HCT116 (cell line): ENCODE results near the gene MRPS27. TPM values are rescaled to one million over a fixed set of nuclear protein-coding genes. Genes with fewer than 3 reads are reported as not detected.

Experiments used
- ATAC-seq: fragments of 200-7000 bp; cut with Tn5 transposase; 2 replicates; pipeline ENCODE4 v1.9.1; 2020; ENCODE audit warnings: mild to moderate bottlenecking, moderate library complexity
- BruUV-seq: library from RNA; stranded (reverse); fragments of 400-500 nt; replicated peaks from 2 replicates; lab custom pipeline; 2021; lab: Mats Ljungman, UMichigan
- CTCF ChIA-PET: fragments of 300-600 bp; sonication (Branson Sonifier 250); formaldehyde crosslinking; loops from one replicate; lab custom pipeline; 2021; ENCODE audit warnings: antibody characterized with exemption; lab: Charles Lee
- POLR2A ChIA-PET: fragments of 300-600, 350-600 bp; sonication (Branson Sonifier 250); formaldehyde crosslinking; loops from one replicate; lab custom pipeline; 2021; ENCODE audit warnings: antibody characterized with exemption; lab: Charles Lee
- RAD21 ChIA-PET, 2 experiments: fragments of 300-600 bp; sonication (Branson Sonifier 250); formaldehyde crosslinking; loops; one replicate each; lab custom pipeline; 2023; ENCODE audit warnings: low total read pairs in 2 of 2; ENCODE audit not compliant: uncharacterized antibody in 2 of 2, unreplicated experiment in 2 of 2, low non-redundant PET in 1 of 2; lab: Charles Lee
- DNase-seq: peaks from one replicate; pipeline ENCODE4 v3.0.0-alpha.2; 2010; ENCODE audit warnings: low read depth, low spot score
- H2AFZ ChIP-seq: fragments of 200-600 bp; shearing (Covaris generic), sonication (generic); 2 replicates; pipeline ENCODE4 v1.6.1; 2017; ENCODE audit warnings: low read depth, mixed run types, mixed read lengths, antibody characterized with exemption, low read length; ENCODE audit not compliant: poor library complexity, severe bottlenecking
- H3K27ac ChIP-seq: 2 replicates; pipeline ENCODE4 v1.5.1; 2012; ENCODE audit warnings: low read depth, low read length
- H3K27me3 ChIP-seq: fragments of 200-600 bp; sonication (generic); 2 replicates; pipeline ENCODE4 v1.6.1; 2016; ENCODE audit warnings: mixed run types, low read length, mixed read lengths; ENCODE audit not compliant: insufficient read depth
- H3K36me3 ChIP-seq, 2 experiments: fragments of 200-500 bp in 1 of 2; fragments of 200-600 bp in 1 of 2; sonication (Bioruptor generic) in 1 of 2; sonication (generic) in 1 of 2; 2 replicates each; pipeline versions ENCODE4 v1.5.1 to v1.6.1; 2014 to 2016; ENCODE audit warnings: low read length in 2 of 2, inconsistent platforms in 1 of 2, mixed read lengths in 1 of 2, mixed run types in 1 of 2; ENCODE audit not compliant: insufficient read depth in 2 of 2, control insufficient read depth in 1 of 2
- H3K4me1 ChIP-seq, 2 experiments: fragments of 200-600 bp in 1 of 2; sonication (generic) in 1 of 2; 2 replicates each; pipeline versions ENCODE4 v1.5.1 to v1.6.1; 2012 to 2017; ENCODE audit warnings: low read length in 2 of 2, inconsistent platforms in 1 of 2, mild to moderate bottlenecking in 1 of 2, mixed read lengths in 1 of 2, mixed run types in 1 of 2, moderate library complexity in 1 of 2; ENCODE audit not compliant: insufficient read depth in 2 of 2, control insufficient read depth in 1 of 2
- H3K4me2 ChIP-seq: fragments of 200-600 bp; sonication (generic); 2 replicates; pipeline ENCODE4 v1.6.1; 2017; ENCODE audit warnings: mixed run types, low read length, mixed read lengths
- H3K4me3 ChIP-seq, 2 experiments: fragments of 200-600 bp in 1 of 2; sonication (generic) in 1 of 2; replicated peaks in 1 of 2; 2 replicates each; pipeline ENCODE4 v1.5.1; 2011 to 2016; ENCODE audit warnings: low read length in 2 of 2, control low read depth in 1 of 2, low read depth in 1 of 2, mild to moderate bottlenecking in 1 of 2, mixed read lengths in 1 of 2, mixed run types in 1 of 2
- H3K79me2 ChIP-seq: fragments of 200-600 bp; sonication (generic); 2 replicates; pipeline ENCODE4 v1.6.1; 2017; ENCODE audit warnings: mild to moderate bottlenecking, mixed run types, low read length, moderate library complexity, mixed read lengths; ENCODE audit not compliant: insufficient read depth
- H3K9ac ChIP-seq: fragments of 200-600 bp; sonication (generic); 2 replicates; pipeline ENCODE4 v1.6.1; 2016; ENCODE audit warnings: low read length, mixed read lengths
- H3K9me2 ChIP-seq: fragments of 200-600 bp; sonication (generic), shearing (Covaris generic); 2 replicates; pipeline ENCODE4 v1.6.1; 2017; ENCODE audit warnings: mixed run types, mild to moderate bottlenecking, moderate library complexity; ENCODE audit not compliant: insufficient read depth
- H3K9me3 ChIP-seq, 2 experiments: fragments of 200-500 bp in 1 of 2; fragments of 200-600 bp in 1 of 2; sonication (Bioruptor generic) in 1 of 2; sonication (generic) in 1 of 2; 2 replicates each; pipeline ENCODE4 v1.6.1; 2014 to 2017; ENCODE audit warnings: low read length in 2 of 2, mixed read lengths in 2 of 2, inconsistent platforms in 1 of 2, low read depth in 1 of 2, mild to moderate bottlenecking in 1 of 2, mixed run types in 1 of 2, moderate library complexity in 1 of 2; ENCODE audit not compliant: control insufficient read depth in 1 of 2, insufficient read depth in 1 of 2
- H4K20me1 ChIP-seq: fragments of 200-600 bp; sonication (generic), shearing (Covaris generic); 2 replicates; pipeline ENCODE4 v1.6.1; 2017; ENCODE audit warnings: mixed run types, mild to moderate bottlenecking, moderate library complexity; ENCODE audit not compliant: insufficient read depth
- CEBPB ChIP-seq: IDR thresholded peaks from 2 replicates; pipeline ENCODE4 v1.6.1; 2012; ENCODE audit warnings: low read depth
- EGR1 ChIP-seq: IDR thresholded peaks from 2 replicates; pipeline ENCODE4 v1.6.1; 2012; ENCODE audit warnings: low read depth
- ELF1 ChIP-seq: IDR thresholded peaks from 2 replicates; pipeline ENCODE4 v1.6.1; 2012; ENCODE audit warnings: low read depth, borderline replicate concordance
- EZH2 ChIP-seq: fragments of 200-600 bp; sonication (generic); IDR thresholded peaks from 2 replicates; pipeline ENCODE4 v1.6.1; 2017; ENCODE audit warnings: antibody characterized with exemption, mixed run types
- POLR2A ChIP-seq: IDR thresholded peaks from 2 replicates; pipeline ENCODE4 v1.7.0; 2011; ENCODE audit warnings: borderline replicate concordance; ENCODE audit not compliant: insufficient read depth, insufficient read length; ENCODE audit errors: extremely low read depth
- SP1 ChIP-seq: IDR thresholded peaks from 2 replicates; pipeline ENCODE4 v1.6.1; 2012; ENCODE audit warnings: low read depth
- SRF ChIP-seq: IDR thresholded peaks from 2 replicates; pipeline ENCODE4 v1.6.1; 2012; ENCODE audit warnings: low read depth
- YY1 ChIP-seq: IDR thresholded peaks from 2 replicates; pipeline ENCODE4 v1.6.1; 2011; ENCODE audit warnings: low read length, low read depth, moderate library complexity, mild to moderate bottlenecking; ENCODE audit not compliant: insufficient replicate concordance; ENCODE audit errors: extremely low read depth
- ZFX ChIP-seq: fragments of 450-650 bp; IDR thresholded peaks from 2 replicates; pipeline ENCODE4 v1.6.1; 2017
- intact Hi-C: fragments of 100-400 bp; cut with micrococcal nuclease; formaldehyde crosslinking; loops from 2 replicates; pipeline ENCODE4 v1.10.0; 2022
- total RNA-seq: library from RNA; stranded (reverse); gene quantifications from one replicate; pipeline ENCODE4 v1.2.1, GENCODE V29; 2021; ENCODE audit not compliant: unreplicated experiment
- TF ChIP-seq, protein P1 (sequence below): IDR thresholded peaks from 2 replicates; pipeline ENCODE4 v1.6.1; 2012; ENCODE audit warnings: low read depth
- TF ChIP-seq, protein P2 (sequence below), 3 experiments: fragments of 200-600 bp in 1 of 3; sonication (generic) in 1 of 3; IDR thresholded peaks in 2 of 3; conservative IDR thresholded peaks in 1 of 3; 2 replicates each; pipeline ENCODE4 v1.5.1; 2012 to 2017; ENCODE audit warnings: low read depth in 2 of 3, low read length in 2 of 3, antibody characterized with exemption in 1 of 3, borderline replicate concordance in 1 of 3, control low read depth in 1 of 3, mild to moderate bottlenecking in 1 of 3, mixed read lengths in 1 of 3, mixed run types in 1 of 3, moderate library complexity in 1 of 3; ENCODE audit not compliant: insufficient read depth in 1 of 3

Gene MRPS27
- total RNA-seq, 1 experiment from 2014 or later: 113 TPM

DNA sequence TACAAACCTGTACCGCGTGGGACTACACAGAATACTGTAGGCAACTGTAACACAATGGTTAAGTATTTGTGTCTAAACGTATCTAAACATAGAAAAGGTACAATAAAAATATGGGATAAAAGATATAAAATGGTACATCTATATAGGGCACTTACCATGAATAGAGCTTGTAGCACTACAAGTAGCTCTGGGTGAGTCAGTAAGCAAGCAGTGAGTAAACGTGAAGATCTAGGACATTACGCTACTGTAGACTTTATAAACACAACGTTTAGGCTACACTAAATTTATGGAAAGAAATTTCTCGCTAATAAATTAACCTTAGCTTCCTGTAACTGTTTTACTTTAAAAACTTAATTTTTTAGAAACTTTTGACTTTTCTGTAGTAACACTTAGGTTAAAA lies 46.5 kb downstream of the MRPS27 start:
- H3K4me1 ChIP-seq: no peaks in the 10 kb centered on the region
- DNase-seq: no peak
- peaks cover 0 to 7% of the 10 kb centered on the region in 2 experiments; a peak in 1 of 4 replicates for H3K36me3 ChIP-seq
- POLR2A ChIA-PET: no interaction called here
- no peak overlapping the region for H3K4me3 ChIP-seq
- H2AFZ ChIP-seq: no peak overlapping the region
- no peaks in the 10 kb centered on the region for H3K9me2 ChIP-seq
- no peak for ATAC-seq
- no peaks in the 10 kb centered on the region for H3K9me3 ChIP-seq
- no peak overlapping the region for H3K9ac ChIP-seq
- no peak for TF ChIP-seq SP1
- TF ChIP-seq YY1: no peak
- TF ChIP-seq, protein P1, sequence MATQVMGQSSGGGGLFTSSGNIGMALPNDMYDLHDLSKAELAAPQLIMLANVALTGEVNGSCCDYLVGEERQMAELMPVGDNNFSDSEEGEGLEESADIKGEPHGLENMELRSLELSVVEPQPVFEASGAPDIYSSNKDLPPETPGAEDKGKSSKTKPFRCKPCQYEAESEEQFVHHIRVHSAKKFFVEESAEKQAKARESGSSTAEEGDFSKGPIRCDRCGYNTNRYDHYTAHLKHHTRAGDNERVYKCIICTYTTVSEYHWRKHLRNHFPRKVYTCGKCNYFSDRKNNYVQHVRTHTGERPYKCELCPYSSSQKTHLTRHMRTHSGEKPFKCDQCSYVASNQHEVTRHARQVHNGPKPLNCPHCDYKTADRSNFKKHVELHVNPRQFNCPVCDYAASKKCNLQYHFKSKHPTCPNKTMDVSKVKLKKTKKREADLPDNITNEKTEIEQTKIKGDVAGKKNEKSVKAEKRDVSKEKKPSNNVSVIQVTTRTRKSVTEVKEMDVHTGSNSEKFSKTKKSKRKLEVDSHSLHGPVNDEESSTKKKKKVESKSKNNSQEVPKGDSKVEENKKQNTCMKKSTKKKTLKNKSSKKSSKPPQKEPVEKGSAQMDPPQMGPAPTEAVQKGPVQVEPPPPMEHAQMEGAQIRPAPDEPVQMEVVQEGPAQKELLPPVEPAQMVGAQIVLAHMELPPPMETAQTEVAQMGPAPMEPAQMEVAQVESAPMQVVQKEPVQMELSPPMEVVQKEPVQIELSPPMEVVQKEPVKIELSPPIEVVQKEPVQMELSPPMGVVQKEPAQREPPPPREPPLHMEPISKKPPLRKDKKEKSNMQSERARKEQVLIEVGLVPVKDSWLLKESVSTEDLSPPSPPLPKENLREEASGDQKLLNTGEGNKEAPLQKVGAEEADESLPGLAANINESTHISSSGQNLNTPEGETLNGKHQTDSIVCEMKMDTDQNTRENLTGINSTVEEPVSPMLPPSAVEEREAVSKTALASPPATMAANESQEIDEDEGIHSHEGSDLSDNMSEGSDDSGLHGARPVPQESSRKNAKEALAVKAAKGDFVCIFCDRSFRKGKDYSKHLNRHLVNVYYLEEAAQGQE: no peak
- no peak for TF ChIP-seq EZH2
- no peak for TF ChIP-seq CEBPB
- TF ChIP-seq ZFX: no peak
- TF ChIP-seq SRF: no peak
- TF ChIP-seq ELF1: no peak
- intact Hi-C loops: no loop called here
- H3K4me2 ChIP-seq: no peak overlapping the region
- H3K27me3 ChIP-seq: no peaks in the 10 kb centered on the region
- peaks cover 9% of the 10 kb centered on the region; the same call in 1 of the 2 replicates for H4K20me1 ChIP-seq
- H3K79me2 ChIP-seq: peaks cover 78% of the 10 kb centered on the region
- RAD21 ChIA-PET: no interaction called here
- CTCF ChIA-PET: no interaction called here
- H3K27ac ChIP-seq: no peak overlapping the region
- no TSS peak for BruUV-seq

DNA sequence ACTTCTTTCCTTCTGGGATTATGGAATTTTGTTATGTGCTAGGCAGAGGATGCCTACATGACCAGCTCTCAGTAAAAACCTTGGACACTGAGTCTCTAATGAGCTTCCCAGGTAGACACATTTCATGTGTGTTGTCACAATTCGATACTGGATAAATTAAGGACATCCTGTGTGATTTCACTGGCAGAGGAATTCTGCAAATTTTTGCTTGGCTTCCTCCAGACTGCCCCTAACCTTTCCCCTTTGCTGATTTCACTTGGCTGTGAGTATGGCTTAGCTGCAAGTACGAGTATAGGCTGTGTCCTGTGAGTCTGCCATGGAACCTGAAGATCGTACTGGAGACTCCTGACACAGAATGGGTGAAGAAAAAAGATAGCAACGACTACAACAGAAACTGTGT lies 47.6 kb downstream of the MRPS27 start:
- H3K27me3 ChIP-seq: no peaks in the 10 kb centered on the region
- ChIA-PET RAD21 (no interaction called here), CTCF (interaction anchor here (0.6 to 1.2 kb wide), 2 partner anchors 8 to 10 kb away, joined by 3 read pairs; no protein-coding TSS in a partner anchor), POLR2A (no interaction called here)
- intact Hi-C loops: no loop called here
- H3K4me3 ChIP-seq: no peak overlapping the region
- DNase-seq (no peak), ATAC-seq (no peak)
- no peak overlapping the region for H3K9ac ChIP-seq
- H3K79me2 ChIP-seq: peaks cover 85% of the 10 kb centered on the region
- H3K27ac ChIP-seq: no peak overlapping the region
- H2AFZ ChIP-seq: no peak overlapping the region
- BruUV-seq: no TSS peak
- H3K4me1 ChIP-seq: no peaks in the 10 kb centered on the region
- no peak overlapping the region for H3K4me2 ChIP-seq
- H3K36me3 ChIP-seq: no peaks in the 10 kb centered on the region
- no peaks in the 10 kb centered on the region for H3K9me3 ChIP-seq
- TF ChIP-seq, protein P2, sequence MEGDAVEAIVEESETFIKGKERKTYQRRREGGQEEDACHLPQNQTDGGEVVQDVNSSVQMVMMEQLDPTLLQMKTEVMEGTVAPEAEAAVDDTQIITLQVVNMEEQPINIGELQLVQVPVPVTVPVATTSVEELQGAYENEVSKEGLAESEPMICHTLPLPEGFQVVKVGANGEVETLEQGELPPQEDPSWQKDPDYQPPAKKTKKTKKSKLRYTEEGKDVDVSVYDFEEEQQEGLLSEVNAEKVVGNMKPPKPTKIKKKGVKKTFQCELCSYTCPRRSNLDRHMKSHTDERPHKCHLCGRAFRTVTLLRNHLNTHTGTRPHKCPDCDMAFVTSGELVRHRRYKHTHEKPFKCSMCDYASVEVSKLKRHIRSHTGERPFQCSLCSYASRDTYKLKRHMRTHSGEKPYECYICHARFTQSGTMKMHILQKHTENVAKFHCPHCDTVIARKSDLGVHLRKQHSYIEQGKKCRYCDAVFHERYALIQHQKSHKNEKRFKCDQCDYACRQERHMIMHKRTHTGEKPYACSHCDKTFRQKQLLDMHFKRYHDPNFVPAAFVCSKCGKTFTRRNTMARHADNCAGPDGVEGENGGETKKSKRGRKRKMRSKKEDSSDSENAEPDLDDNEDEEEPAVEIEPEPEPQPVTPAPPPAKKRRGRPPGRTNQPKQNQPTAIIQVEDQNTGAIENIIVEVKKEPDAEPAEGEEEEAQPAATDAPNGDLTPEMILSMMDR (IDR thresholded peaks at IDR 0.05 in 2 of 3, conservative IDR thresholded peaks at IDR 0.05 in 1 of 3; ENCODE audit: borderline replicate concordance in 1 of 3, insufficient read depth in 1 of 3, low read depth in 2 of 3, low read length in 2 of 3): no peak
- TF ChIP-seq ELF1 (no peak), EGR1 (no peak), ZFX (no peak), POLR2A (no peak)
- peaks cover 9% of the 10 kb centered on the region; the same call in 1 of the 2 replicates for H4K20me1 ChIP-seq
- H3K9me2 ChIP-seq: no peaks in the 10 kb centered on the region
